AG10803 (cell line): ENCODE data around the gene RBM12.
A peak's percentile ranks its signal among the peaks of the same experiment; 100 is the strongest.

Experiments used
- DNase-seq: peaks from one replicate; pipeline ENCODE4 v3.0.0; 2010; ENCODE audit warnings: low read depth
- H3K4me3 ChIP-seq: 2 replicates; pipeline ENCODE4 v1.5.1; 2011; ENCODE audit warnings: mild to moderate bottlenecking, low read length, control low read depth
- CTCF ChIP-seq: conservative IDR thresholded peaks from 2 replicates; pipeline ENCODE4 v1.5.1; 2011; ENCODE audit warnings: mild to moderate bottlenecking, low read length, control low read depth, inconsistent platforms

Gene RBM12

GRCh38 chr20:35673884-35674283, 9.2 kb upstream of the RBM12 start:
- H3K4me3 ChIP-seq = no peak overlapping the region
- no peak for TF ChIP-seq CTCF
- no peak for DNase-seq

GRCh38 chr20:35669681-35670080, 5.0 kb upstream of the RBM12 start:
- H3K4me3 ChIP-seq = no peak overlapping the region
- DNase-seq = no peak
- no peak for TF ChIP-seq CTCF

GRCh38 chr20:35669221-35669620, 4.5 kb upstream of the RBM12 start:
- no peak for DNase-seq
- TF ChIP-seq CTCF = no peak
- no peak overlapping the region for H3K4me3 ChIP-seq

GRCh38 chr20:35665949-35666288, 1.2 kb upstream of the RBM12 start:
- TF ChIP-seq CTCF = no peak
- H3K4me3 ChIP-seq = no peak overlapping the region
- no peak for DNase-seq

GRCh38 chr20:35663516-35664465, 909 bp downstream of the RBM12 start:
- H3K4me3 ChIP-seq = peak overlapping the region; percentile 97
- peak; percentile 6 for DNase-seq
- TF ChIP-seq CTCF = no peak

GRCh38 chr20:35662551-35662950, 2.1 kb downstream of the RBM12 start:
- peak overlapping the region; percentile 97 for H3K4me3 ChIP-seq
- no peak for TF ChIP-seq CTCF
- no peak for DNase-seq

- H3K4me3 ChIP-seq = peak overlapping the region; percentile 13
- TF ChIP-seq CTCF = no peak
- no peak for DNase-seq
Observed at GRCh38 chr20:35661908-35662307, 2.8 kb downstream of the RBM12 start.
